HEK293T (cell line): ENCODE data around the gene GOLIM4.

Experiments
- CTCF ChIA-PET: fragments of 350-600 bp; formaldehyde crosslinking; extraction: SDS; loops from one replicate; lab custom pipeline; 2021; ENCODE audit warnings: antibody characterized with exemption, inconsistent platforms; lab: Yijun Ruan, JAX
- POLR2A ChIA-PET: fragments of 350-600 bp; formaldehyde crosslinking; extraction: SDS; loops from one replicate; lab custom pipeline; 2020; ENCODE audit warnings: antibody characterized with exemption, inconsistent platforms; lab: Yijun Ruan, JAX
- DNase-seq: peaks from one replicate; pipeline ENCODE4 v3.0.0; 2012; ENCODE audit warnings: mixed read lengths; ENCODE audit errors: extremely low spot score
- ARNT ChIP-seq: fragments of 450-650 bp; IDR thresholded peaks from 2 replicates; pipeline ENCODE4 v1.6.1; 2017; ENCODE audit warnings: mild to moderate bottlenecking
- BHLHE40 ChIP-seq: fragments of 450-650 bp; IDR thresholded peaks from 2 replicates; pipeline ENCODE4 v1.6.1; 2016; ENCODE audit warnings: mild to moderate bottlenecking, moderate library complexity, borderline replicate concordance
- CTBP1 ChIP-seq: fragments of 450-650 bp; IDR thresholded peaks from 2 replicates; pipeline ENCODE4 v1.6.1; 2016; ENCODE audit warnings: borderline replicate concordance
- ELF4 ChIP-seq: fragments of 450-650 bp; IDR thresholded peaks from 2 replicates; pipeline ENCODE4 v1.6.1; 2017; ENCODE audit warnings: antibody characterized with exemption
- FOXA1 ChIP-seq: fragments of 450-650 bp; IDR thresholded peaks from 2 replicates; pipeline ENCODE4 v1.6.1; 2016; ENCODE audit warnings: mild to moderate bottlenecking
- FOXK2 ChIP-seq: fragments of 450-650 bp; IDR thresholded peaks from 2 replicates; pipeline ENCODE4 v1.6.1; 2016; ENCODE audit warnings: mild to moderate bottlenecking
- FOXM1 ChIP-seq: fragments of 450-650 bp; IDR thresholded peaks from 2 replicates; pipeline ENCODE4 v1.6.1; 2017; ENCODE audit warnings: mild to moderate bottlenecking, borderline replicate concordance
- HDGF ChIP-seq: fragments of 450-650 bp; IDR thresholded peaks from 2 replicates; pipeline ENCODE4 v1.6.1; 2017; ENCODE audit warnings: antibody characterized with exemption, borderline replicate concordance
- L3MBTL2 ChIP-seq: fragments of 450-650 bp; conservative IDR thresholded peaks from 2 replicates; pipeline ENCODE4 v1.6.1; 2016; ENCODE audit warnings: mild to moderate bottlenecking
- LEF1 ChIP-seq: fragments of 450-650 bp; IDR thresholded peaks from 2 replicates; pipeline ENCODE4 v1.6.1; 2017; ENCODE audit warnings: mild to moderate bottlenecking, borderline replicate concordance
- NFRKB ChIP-seq: fragments of 450-650 bp; IDR thresholded peaks from 2 replicates; pipeline ENCODE4 v1.6.1; 2016; ENCODE audit warnings: mild to moderate bottlenecking, moderate library complexity
- PKNOX1 ChIP-seq: fragments of 450-650 bp; IDR thresholded peaks from 2 replicates; pipeline ENCODE4 v1.6.1; 2016
- SP1 ChIP-seq: fragments of 450-650 bp; IDR thresholded peaks from 2 replicates; pipeline ENCODE4 v1.6.1; 2017
- SUZ12 ChIP-seq: fragments of 450-650 bp; IDR thresholded peaks from 2 replicates; pipeline ENCODE4 v1.6.1; 2016; ENCODE audit warnings: mild to moderate bottlenecking
- TARDBP ChIP-seq: fragments of 450-650 bp; IDR thresholded peaks from 2 replicates; pipeline ENCODE4 v1.6.1; 2016
- ZNF384 ChIP-seq: fragments of 450-650 bp; IDR thresholded peaks from 2 replicates; pipeline ENCODE4 v1.6.1; 2016

The GOLIM4 gene

GRCh38 chr3:168127466-168127865 lies 31.7 kb upstream of the GOLIM4 start:
- TF ChIP-seq ELF4: no peak
- no peak for TF ChIP-seq FOXM1
- TF ChIP-seq SUZ12: no peak
- TF ChIP-seq NFRKB: no peak
- no peak for TF ChIP-seq TARDBP
- ChIA-PET POLR2A (no interaction called here), CTCF (no interaction called here)
- DNase-seq: no peak

- POLR2A ChIA-PET: no interaction called here
- CTCF ChIA-PET: no interaction called here
- TF ChIP-seq ZNF384 (no peak), L3MBTL2 (no peak)
- DNase-seq: no peak
Measured at GRCh38 chr3:168124791-168125190, 29.1 kb upstream of the GOLIM4 start.

GRCh38 chr3:168124291-168124690 lies 28.6 kb upstream of the GOLIM4 start:
- ChIA-PET CTCF (no interaction called here), POLR2A (no interaction called here)
- TF ChIP-seq BHLHE40 (no peak), NFRKB (no peak), ZNF384 (no peak), FOXM1 (no peak), ELF4 (no peak), ARNT (no peak), HDGF (no peak), LEF1 (no peak), TARDBP (no peak), L3MBTL2 (no peak), CTBP1 (no peak), SUZ12 (no peak), SP1 (no peak), FOXA1 (no peak), PKNOX1 (no peak), FOXK2 (no peak)
- DNase-seq: no peak

GRCh38 chr3:168123201-168124176 lies 27.8 kb upstream of the GOLIM4 start:
- ChIA-PET POLR2A (no interaction called here), CTCF (no interaction called here)
- DNase-seq: no peak
- TF ChIP-seq ZNF384: no peak
- no peak for TF ChIP-seq TARDBP
- no peak for TF ChIP-seq SUZ12
- no peak for TF ChIP-seq SP1
- TF ChIP-seq NFRKB: no peak
- TF ChIP-seq L3MBTL2: no peak
- TF ChIP-seq FOXK2: no peak
- TF ChIP-seq FOXA1: no peak
- no peak for TF ChIP-seq HDGF
- TF ChIP-seq ARNT: no peak
- no peak for TF ChIP-seq BHLHE40
- TF ChIP-seq PKNOX1: no peak
- TF ChIP-seq CTBP1: no peak
- no peak for TF ChIP-seq LEF1
- no peak for TF ChIP-seq ELF4
- no peak for TF ChIP-seq FOXM1

- DNase-seq: no peak
- ChIA-PET POLR2A (no interaction called here), CTCF (no interaction called here)
- TF ChIP-seq L3MBTL2: no peak
- no peak for TF ChIP-seq HDGF
- no peak for TF ChIP-seq LEF1
- no peak for TF ChIP-seq SP1
- TF ChIP-seq SUZ12: no peak
- TF ChIP-seq FOXA1: no peak
- no peak for TF ChIP-seq FOXK2
- no peak for TF ChIP-seq NFRKB
- no peak for TF ChIP-seq PKNOX1
- no peak for TF ChIP-seq FOXM1
- TF ChIP-seq ZNF384: no peak
- TF ChIP-seq TARDBP: no peak
- TF ChIP-seq CTBP1: no peak
- no peak for TF ChIP-seq BHLHE40
Measured at GRCh38 chr3:168121184-168122017, 25.7 kb upstream of the GOLIM4 start.

GRCh38 chr3:168117853-168118313 lies 22.2 kb upstream of the GOLIM4 start:
- TF ChIP-seq HDGF: no peak
- TF ChIP-seq FOXA1: no peak
- no peak for TF ChIP-seq ELF4
- no peak for TF ChIP-seq SP1
- no peak for TF ChIP-seq LEF1
- no peak for TF ChIP-seq CTBP1
- TF ChIP-seq TARDBP: no peak
- no peak for TF ChIP-seq FOXM1
- TF ChIP-seq BHLHE40: no peak
- TF ChIP-seq NFRKB: no peak
- TF ChIP-seq ZNF384: no peak
- CTCF ChIA-PET: no interaction called here
- no peak for DNase-seq
- POLR2A ChIA-PET: no interaction called here
